ENCODE results near the gene NR2E3.

NR2E3 gene

DNA sequence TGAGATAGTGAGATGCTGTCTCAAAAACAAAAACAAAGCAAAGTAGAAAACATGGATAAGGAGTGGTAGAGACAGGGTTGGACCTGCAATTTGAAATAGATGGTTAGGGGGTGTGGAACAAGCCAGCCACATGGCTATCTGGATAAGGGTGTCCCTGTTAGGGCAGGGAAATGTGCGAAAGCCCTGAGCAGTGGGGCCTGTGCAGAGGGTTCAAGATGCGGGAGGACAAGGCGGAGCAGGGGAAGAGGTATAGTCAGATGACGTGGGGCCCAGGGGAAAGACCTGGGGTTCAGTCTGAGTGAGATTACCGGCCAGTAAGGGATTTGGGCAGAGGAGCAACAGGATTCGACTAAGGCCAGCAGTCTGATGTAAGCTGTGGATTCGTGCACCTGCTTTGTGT, 18.4 kb upstream of the NR2E3 start:
- DNase-seq (ENCODE audit: low spot score): no peak

DNA sequence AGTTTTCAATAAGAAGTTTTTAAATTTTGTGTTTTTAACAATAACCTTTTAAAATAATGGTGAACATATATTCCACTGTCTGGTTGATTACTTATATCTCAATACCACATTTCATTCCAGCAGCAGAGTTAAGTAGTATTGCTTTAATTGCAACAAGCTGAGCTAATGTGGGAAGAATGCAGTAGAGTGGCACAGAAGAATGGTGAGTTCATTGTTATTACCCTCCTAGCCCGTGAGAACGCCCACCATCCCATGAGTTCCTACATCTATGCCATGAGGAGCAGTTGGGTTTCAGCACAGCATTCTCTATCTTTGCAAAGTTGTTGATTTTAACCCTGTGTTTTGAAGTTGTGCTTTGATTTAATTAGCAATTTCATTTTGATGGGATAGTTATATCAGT, 17.8 kb upstream of the NR2E3 start:
- DNase-seq (ENCODE audit: low spot score): no peak

DNA sequence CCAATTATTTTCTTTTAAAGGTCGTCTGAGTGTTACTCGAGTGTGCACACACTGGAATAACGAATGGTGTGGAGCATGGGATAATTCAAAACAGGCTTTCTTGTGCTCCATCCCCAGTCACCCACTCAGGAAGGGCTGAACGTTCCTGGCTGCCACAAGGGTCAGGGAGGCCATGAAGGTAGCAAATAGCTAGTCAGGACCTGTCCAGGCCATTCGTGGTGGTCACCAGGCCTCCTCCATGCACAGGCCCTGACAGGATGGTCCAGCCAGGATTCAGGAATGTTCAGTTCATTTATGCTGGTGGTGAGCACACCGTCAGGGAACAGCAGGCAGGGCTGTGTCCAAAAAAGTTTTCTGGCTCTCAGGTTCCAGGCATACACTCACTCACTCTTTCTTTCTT, 11.7 kb upstream of the NR2E3 start:
- DNase-seq (ENCODE audit: low spot score): no peak

DNA sequence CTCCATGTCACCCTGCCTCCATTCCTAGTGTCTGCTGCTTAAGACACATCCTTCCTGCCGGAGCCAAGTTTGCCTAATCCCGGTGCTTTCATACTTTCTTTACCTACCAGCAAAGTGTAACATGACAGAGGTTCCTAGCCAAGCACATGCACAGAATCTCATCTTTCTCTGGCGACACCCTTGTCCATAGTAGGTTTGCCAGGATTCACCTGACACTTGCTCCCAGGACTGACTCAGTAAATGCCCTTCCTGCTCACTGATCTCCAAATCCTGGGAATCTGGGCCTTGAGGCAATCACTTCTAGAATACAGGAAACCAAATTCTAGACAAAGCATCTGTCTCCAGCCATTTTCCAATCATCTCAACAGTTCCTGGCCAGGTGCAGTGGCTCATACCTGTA, 10.2 kb upstream of the NR2E3 start:
- DNase-seq (ENCODE audit: low spot score): no peak

DNA sequence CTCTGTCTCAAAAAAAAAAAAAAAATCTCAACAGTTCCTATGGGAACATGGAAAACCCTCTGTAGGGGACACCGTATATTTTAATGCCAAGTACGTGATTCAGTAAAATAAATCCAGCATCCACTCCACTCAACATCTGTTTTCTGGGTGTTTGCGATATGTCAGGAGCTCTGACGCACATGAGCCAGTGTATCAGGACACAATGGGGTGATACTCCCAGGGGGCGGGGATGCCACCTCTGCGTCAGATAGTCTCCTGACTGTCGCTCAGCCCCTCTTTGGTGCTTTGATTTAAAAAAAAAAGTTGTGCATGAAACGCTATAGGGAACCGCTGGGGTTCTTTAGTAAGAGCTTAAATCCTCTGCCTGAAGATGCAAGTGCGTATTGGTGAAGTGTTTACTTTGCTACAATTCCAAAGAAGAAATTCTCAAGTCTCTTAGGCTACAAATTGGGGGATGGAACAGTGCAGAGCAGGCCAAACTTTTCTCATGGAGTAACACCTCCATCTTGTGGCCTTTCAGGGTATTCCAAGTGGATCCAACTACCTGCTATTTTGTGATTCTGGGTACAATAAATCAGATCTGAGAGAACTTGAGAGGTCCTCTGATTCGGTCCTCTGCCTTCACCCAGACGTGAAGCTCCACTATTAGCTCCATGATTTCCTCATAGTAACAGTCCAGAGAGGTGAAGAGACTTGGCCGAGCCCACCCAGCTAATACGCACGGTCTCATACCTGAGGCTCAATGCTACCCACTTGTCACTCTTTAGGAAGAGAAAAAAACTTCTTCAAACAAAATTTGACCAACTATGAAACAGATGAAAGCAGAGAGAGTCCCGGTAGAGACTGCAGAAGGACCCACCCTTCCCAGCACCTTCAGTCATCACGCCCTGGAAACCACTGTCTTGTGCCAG, 9.3 kb upstream of the NR2E3 start:
- DNase-seq (ENCODE audit: low spot score): peak; percentile 49

DNA sequence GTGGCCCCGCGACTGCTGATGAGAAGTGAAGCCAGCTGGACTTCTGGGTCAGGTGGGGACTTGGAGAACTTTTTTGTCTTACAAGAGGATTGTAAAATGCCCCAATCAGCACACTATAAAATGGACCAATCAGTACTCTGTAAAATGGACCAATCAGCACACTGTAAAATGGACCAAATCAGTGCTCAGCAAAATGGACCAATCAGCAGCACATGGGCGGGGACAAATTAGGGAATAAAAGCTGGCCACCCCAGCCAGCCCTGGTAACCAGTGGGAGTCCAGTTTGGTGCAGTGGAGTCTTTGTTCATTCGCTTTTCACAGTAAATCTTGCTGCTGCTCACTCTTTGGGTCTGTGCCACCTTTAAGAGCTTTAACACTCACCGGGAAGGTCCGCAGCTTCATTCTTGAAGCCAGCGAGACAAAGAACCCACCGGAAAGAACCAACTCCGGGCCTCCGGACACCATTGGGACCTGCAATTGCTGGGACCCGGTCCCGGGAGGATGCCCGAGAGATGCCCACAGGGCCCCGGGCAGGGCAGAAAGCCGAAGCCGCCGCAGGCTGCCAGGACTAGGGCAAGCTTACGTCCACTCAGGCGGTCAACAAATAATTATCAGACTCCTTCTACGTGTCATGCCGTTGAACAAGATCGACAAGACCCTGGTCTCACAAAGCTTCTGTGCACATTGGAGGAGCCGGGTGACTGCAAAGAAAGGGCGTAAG, 8.3 kb upstream of the NR2E3 start:
- no peak for DNase-seq (ENCODE audit: low spot score)

DNA sequence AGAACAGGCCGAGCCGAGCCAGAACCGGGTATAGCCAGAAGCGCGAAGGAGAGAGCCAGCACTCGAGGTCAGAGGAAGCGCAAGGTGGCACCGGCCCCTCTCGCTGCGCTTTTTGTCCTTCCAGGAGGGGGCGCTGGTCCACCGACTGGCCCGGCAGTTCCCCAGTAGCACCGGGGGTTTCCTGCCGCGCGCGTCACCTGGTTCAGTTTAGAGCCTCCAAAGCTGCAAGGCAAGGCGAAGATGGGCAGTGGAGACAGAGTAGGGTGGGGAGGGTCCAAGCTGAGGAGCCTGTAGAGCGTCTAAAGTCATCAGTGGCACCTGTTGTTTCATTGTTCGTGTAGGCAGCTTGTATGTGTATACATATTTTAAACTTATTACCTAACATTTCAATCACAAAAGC, 7.6 kb upstream of the NR2E3 start:
- no peak for DNase-seq (ENCODE audit: low spot score)

DNA sequence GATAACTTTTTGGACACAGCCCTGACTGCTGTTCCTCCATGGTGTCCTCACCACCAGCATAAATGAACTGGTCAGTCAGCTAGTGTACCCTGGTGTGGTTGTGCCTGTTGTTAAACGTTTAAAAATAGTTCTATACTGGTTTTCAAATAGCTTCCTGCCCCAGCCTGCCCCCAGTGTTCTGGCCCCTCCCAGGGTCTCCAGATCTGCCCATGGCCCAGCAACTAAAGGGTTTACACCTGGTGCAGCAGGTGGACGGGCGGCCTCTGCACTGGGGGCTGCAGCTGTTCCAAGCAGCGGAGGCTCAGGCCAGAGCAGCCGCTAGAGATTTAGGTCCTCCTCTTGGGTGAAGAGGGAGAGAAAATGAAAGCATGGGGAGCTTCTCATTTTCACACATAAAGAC, 6.1 kb upstream of the NR2E3 start:
- no peak for DNase-seq (ENCODE audit: low spot score)

DNA sequence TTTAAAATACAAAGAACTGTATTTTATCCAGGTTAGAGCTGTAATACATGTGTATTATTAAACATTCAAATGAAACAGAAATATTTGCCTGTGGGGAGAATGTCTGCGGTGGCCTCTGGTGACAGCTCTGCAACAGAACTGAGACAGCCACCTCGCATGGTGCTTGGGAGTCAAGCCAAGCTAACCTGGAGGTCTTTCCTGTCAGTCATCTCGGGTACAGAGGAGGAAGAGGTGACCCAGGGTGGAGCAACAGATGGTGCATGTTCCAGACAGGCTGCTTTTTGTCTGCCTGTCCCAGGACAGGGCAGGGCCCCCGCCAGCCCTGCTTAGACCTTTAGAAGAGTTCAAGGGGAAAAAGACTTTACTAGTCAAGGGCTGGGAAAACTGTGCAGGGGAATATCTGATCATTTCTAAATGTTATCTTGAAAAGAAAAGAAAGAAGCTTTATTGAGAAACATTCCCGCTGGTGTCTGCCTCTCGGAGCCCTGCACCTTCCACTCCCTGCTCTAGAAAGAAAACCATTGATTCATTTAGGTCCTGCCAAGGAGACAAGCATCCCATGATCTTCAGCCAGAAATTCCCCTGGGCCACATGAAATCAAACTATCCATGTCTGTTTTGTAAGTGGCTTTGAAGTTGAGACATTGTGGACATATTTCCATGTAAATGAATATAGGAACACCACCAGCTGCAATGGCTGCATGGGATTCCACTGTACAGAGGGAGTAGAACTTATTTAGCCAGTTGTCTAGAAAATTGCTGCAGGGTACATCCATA, 5.5 kb upstream of the NR2E3 start:
- DNase-seq (ENCODE audit: low spot score): peak; percentile 68

DNA sequence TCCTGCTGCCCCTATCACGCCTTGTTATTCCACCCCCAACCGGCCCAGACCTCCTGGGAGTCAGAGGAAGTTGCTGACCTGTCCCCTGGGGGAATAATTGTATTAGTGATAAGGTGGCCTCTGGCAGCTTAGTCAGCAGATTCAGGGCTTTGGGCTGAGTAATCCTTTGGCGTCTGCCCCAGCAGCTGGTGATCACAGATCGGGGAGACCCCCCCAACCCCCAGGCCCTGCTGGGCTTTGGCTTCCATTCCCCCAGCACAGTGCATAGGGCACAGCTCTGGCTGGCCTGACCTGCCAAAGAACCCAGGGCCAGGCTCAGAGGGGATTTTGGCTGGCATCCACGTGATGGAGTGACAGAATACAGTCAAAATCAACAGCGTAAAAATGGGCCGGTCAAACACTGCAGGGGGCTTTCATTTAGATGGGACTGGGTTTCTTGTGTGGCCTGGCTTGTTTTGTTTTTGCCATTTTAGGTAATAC, 3.9 kb upstream of the NR2E3 start:
- DNase-seq (ENCODE audit: low spot score): no peak

DNA sequence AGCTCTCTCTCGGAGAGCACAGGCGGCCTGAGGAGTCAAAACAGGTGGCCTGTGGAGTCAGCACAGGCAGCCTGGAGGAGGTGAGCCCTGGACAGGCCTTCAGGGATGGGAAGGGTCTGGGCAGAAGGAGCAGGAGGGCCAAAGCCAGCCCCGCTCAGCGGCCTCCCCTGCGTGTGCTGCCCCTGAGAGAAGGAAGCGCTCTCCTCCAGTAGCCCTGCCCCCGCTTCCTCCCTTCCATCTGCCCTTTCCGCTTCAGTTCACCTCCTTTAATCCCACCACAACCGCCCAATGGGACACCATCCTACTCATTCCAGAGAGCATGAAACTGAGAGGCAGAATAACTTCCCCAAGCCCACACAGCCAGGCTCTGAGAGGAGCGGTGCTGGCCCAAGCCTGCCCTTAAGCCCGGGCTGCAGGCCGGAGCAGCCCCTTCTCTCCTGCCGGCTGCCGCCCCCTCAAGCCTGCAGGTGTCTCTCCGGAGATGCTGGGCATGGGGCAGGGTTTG, 3.2 kb upstream of the NR2E3 start:
- DNase-seq (ENCODE audit: low spot score): no peak

DNA sequence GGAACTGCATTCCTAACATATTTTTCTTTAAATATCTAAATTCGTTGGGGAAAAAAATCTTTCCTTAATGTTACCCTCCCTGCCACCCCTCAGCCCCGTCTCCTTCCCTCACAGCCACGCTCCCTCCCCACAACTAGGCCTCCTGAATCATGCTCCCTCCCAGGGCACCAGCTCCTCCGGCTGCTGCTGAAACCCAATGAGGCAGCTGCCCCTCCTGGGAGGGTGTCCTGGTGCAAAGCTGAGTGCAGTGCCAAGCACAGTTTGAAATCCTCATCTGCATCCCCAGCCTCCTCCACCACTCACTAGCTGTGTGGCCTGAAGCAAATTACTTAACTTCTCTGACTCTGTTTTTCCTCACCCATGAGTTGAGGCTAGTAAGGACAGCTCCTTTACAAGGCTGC, 2.7 kb upstream of the NR2E3 start:
- DNase-seq (ENCODE audit: low spot score): no peak

DNA sequence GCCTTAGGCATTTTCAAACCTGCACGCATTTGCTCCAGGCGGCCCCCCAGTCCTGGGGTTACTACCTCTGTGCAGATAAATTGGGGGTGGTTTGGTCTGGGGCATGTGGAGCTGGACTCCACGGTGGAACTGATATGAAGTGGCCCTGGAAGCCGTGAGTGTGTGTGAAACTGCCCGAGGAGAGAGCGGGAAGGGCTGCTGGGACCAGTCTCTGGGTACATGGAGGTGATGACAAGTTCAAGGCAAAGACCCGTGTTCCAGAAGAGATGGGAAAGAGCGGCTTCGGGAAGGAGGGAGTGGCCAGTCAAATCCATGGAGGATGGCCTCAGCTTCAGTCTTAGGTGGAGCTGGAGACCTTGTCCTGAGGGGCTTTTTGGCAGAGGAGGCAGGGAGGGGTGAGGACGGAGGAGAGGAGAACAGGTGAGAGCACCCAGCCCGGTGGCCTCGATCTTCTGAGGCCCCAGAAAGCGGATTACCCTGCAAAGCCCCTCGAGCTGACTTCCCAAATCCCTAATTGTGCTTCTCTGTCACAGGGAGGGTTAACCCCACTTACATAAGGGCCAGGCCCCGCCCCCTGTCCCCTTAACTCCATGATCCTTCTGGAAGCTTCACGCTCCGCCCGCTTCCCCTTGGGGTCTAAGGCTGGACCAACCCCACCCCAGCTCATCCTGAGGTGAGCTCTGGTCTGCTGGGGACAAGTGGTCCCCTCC, 1.9 kb upstream of the NR2E3 start:
- DNase-seq (ENCODE audit: low spot score): no peak

DNA sequence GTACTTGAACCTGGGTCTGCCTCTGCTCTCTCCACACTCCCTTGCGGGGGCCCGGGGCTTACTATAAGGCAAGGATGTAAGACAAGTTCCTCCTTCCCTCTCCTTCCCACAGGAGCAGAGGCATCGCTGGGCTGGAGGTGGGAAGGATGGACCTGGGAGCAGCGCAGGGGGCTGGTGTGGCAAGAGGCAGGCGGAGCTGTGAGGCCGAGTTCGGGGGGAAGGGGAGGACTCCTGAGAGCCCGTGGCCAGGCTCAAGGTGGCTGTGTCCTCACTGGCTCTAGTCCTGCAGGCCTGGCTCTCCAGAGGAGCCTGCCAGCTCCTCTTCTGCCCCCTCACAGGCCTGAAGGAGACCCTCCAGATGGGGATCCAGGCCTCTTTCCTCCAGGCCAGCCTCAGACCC, 1.0 kb upstream of the NR2E3 start:
- DNase-seq (ENCODE audit: low spot score): no peak

DNA sequence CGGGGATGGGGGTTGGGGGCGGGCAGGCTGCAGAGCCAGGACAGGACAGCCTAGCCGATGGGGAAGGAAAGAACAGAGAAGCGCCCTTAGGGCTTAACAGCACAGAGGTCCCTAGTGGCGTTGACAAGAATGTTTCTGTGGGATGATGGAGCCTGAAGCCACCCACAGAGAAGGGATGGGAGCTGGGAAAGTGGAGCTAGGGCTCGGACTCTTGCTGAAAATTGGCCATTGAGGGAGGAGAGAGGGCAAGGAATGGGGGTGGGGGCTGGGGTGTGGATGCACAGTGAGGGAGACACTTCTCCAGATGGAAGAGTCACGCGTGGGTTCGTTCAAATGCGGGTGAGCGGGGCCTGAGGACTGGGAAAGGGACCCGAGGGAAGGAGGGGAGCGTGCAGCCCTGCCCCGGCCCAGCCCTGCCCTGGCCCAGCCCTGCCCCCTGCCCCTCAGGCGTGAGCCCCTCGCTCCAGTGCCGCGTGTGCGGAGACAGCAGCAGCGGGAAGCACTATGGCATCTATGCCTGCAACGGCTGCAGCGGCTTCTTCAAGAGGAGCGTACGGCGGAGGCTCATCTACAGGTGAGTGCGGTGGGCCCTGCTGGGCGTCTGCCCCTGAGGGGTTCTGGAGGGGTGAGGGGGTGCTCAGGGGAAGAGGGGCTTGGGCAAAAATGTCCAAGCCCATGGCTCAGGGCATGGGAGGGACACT, 832 bp downstream of the NR2E3 start:
- DNase-seq (ENCODE audit: low spot score): no peak

DNA sequence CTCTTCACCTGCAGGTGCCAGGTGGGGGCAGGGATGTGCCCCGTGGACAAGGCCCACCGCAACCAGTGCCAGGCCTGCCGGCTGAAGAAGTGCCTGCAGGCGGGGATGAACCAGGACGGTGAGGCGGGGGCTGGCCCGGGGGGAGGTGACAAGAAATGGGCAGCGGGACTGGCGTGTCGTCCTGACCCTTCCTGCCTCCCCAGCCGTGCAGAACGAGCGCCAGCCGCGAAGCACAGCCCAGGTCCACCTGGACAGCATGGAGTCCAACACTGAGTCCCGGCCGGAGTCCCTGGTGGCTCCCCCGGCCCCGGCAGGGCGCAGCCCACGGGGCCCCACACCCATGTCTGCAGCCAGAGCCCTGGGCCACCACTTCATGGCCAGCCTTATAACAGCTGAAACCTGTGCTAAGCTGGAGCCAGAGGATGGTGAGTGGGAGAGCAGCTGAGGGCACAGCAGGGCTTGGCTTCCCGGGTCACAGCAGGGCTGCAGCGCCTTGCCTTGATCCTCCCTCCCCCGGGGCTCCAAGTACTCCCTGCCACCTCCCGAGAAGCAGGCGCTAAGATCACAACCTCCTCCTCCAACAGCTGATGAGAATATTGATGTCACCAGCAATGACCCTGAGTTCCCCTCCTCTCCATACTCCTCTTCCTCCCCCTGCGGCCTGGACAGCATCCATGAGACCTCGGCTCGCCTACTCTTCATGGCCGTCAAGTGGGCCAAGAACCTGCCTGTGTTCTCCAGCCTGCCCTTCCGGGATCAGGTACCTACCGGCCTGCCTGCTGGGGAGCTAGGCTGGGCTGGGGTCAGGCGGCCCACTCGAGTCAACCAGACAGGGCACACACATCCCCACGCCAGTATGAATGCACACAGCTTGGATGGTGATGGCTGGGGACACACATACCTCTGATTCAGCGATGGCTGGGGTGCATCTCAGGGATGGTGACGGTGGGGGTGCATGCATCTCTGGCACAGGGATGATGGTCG, 1.7 kb downstream of the NR2E3 start:
- DNase-seq (ENCODE audit: low spot score): no peak

DNA sequence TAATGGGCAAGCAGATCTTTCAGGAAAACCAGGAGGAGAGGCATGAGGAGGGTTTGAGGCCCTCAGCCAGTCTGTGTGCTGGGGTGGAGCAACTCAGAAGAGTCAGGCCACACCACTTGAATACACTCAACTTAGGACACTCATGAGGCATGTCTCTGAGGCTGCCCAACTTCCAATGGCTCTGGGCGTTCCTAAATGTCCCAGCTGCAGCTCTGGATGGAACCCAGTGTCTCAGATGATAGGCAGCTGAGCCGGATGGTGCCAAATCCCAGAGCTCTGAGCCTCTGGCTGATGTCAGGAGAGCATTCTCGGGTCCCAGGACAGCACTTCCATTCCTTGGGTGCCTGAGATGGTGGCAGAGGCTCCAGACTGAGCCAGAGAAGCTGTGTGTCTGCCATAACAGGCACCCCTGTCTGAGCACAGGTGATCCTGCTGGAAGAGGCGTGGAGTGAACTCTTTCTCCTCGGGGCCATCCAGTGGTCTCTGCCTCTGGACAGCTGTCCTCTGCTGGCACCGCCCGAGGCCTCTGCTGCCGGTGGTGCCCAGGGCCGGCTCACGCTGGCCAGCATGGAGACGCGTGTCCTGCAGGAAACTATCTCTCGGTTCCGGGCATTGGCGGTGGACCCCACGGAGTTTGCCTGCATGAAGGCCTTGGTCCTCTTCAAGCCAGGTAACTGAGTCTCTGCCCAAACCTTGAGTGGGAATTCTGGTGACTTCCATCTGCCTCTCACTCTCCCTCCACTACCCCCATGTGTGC, 2.8 kb downstream of the NR2E3 start:
- no peak for DNase-seq (ENCODE audit: low spot score)

DNA sequence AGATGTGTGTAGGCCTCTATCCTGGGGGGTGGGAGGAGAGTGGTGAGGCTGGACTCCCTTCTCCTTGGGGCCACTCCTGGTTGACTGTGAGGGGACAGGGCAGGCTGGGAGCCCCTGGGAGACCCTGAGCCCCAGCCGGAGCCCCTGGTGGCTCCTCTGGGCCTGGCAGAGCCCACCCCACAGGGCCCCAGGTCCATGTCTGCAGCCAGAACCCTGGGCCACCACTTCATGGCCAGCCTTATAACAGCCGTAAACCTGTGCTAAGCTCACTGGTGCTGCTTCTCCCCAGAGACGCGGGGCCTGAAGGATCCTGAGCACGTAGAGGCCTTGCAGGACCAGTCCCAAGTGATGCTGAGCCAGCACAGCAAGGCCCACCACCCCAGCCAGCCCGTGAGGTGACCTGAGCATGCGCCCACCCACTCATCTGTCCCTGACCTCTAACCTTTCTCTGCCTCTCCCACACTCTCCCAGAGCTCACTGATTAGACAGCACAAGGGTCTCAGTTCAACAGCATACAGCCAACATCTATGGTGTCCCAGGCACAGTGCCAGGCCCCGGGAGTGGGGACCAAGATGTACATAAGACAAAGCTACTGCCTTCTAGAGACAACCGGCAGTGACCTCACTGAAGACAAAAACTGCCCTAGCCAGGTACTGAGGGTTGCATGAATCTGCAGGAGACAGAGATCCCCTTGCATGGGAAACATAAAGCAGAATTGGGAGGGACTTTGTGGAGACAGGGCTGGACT, 3.5 kb downstream of the NR2E3 start:
- DNase-seq (ENCODE audit: low spot score): no peak
